GM23338 (cell line): Measurements from ENCODE around the gene SCIMP. TPM values are rescaled to one million over a fixed set of nuclear protein-coding genes. Genes with fewer than 3 reads are reported as not detected.

ENCODE experiments used
- ATAC-seq: fragments of 200-7000 bp; cut with Tn5 transposase; 3 replicates; pipeline ENCODE4 v1.9.1; 2020
- DNase-seq: peaks from one replicate; pipeline ENCODE4 v3.0.0-alpha.2; 2015; ENCODE audit warnings: low spot score
- H2AFZ ChIP-seq: fragments of 200-600 bp; sonication (generic); 2 replicates; pipeline ENCODE4 v1.8.0; 2016; ENCODE audit warnings: antibody characterized with exemption, mild to moderate bottlenecking, moderate library complexity
- H3F3A ChIP-seq: fragments of 200-600 bp; sonication (generic); replicated peaks from 2 replicates; pipeline ENCODE4 v1.8.0; 2017; ENCODE audit warnings: antibody characterized with exemption, mixed run types, low read depth
- H3K27ac ChIP-seq: fragments of 200-600 bp; sonication (generic); 2 replicates; pipeline ENCODE4 v1.6.1; 2016; ENCODE audit warnings: low read depth
- H3K27me3 ChIP-seq: fragments of 200-600 bp; sonication (generic); 2 replicates; pipeline ENCODE4 v1.8.0; 2016; ENCODE audit warnings: mild to moderate bottlenecking, mixed run types, moderate library complexity; ENCODE audit not compliant: insufficient read depth
- H3K36me3 ChIP-seq: fragments of 200-600 bp; sonication (generic); 2 replicates; pipeline ENCODE4 v1.8.0; 2016; ENCODE audit warnings: mild to moderate bottlenecking; ENCODE audit not compliant: insufficient read depth
- H3K4me1 ChIP-seq: fragments of 200-600 bp; sonication (generic); 2 replicates; pipeline ENCODE4 v1.8.0; 2016; ENCODE audit warnings: mild to moderate bottlenecking, moderate library complexity; ENCODE audit not compliant: insufficient read depth
- H3K4me2 ChIP-seq: fragments of 200-600 bp; sonication (generic); 2 replicates; pipeline ENCODE4 v1.7.1; 2017; ENCODE audit warnings: mixed run types
- H3K4me3 ChIP-seq: fragments of 200-600 bp; sonication (generic); 2 replicates; pipeline ENCODE4 v1.6.1; 2016; ENCODE audit warnings: mixed run types
- H3K79me2 ChIP-seq: fragments of 200-600 bp; sonication (generic); replicated peaks from 2 replicates; pipeline ENCODE4 v1.8.0; 2017; ENCODE audit warnings: mild to moderate bottlenecking; ENCODE audit not compliant: insufficient read depth
- H3K9me2 ChIP-seq: fragments of 200-600 bp; sonication (generic); 2 replicates; pipeline ENCODE4 v1.8.0; 2017; ENCODE audit not compliant: insufficient read depth
- H4K20me1 ChIP-seq: fragments of 200-600 bp; sonication (generic); replicated peaks from 2 replicates; pipeline ENCODE4 v1.8.0; 2017; ENCODE audit warnings: mild to moderate bottlenecking; ENCODE audit not compliant: insufficient read depth
- H3K27ac Mint-ChIP-seq: 2 replicates; pipeline ENCODE4 v1.8.0; 2020; ENCODE audit warnings: inconsistent platforms, mild to moderate bottlenecking, moderate library complexity, mixed read lengths
- H3K27me3 Mint-ChIP-seq: 3 replicates; pipeline ENCODE4 v1.8.0; 2022; ENCODE audit warnings: low read depth, mild to moderate bottlenecking, moderate library complexity, mixed read lengths, inconsistent platforms; ENCODE audit not compliant: insufficient read depth, poor library complexity
- H3K36me3 Mint-ChIP-seq: 3 replicates; pipeline ENCODE4 v1.8.0; 2021; ENCODE audit warnings: low read depth, mild to moderate bottlenecking, inconsistent platforms, moderate library complexity, mixed read lengths
- H3K4me1 Mint-ChIP-seq: 3 replicates; pipeline ENCODE4 v1.8.0; 2020; ENCODE audit warnings: mild to moderate bottlenecking, inconsistent platforms, mixed read lengths
- H3K4me3 Mint-ChIP-seq: 3 replicates; pipeline ENCODE4 v1.8.0; 2021; ENCODE audit warnings: moderate library complexity, mild to moderate bottlenecking, inconsistent platforms, mixed read lengths
- H3K9me3 Mint-ChIP-seq: 3 replicates; pipeline ENCODE4 v1.8.0; 2020; ENCODE audit warnings: moderate library complexity, mild to moderate bottlenecking, inconsistent platforms, mixed read lengths
- CREB1 ChIP-seq: fragments of 250-450 bp; sonication (Bioruptor Pico); IDR thresholded peaks from 2 replicates; pipeline ENCODE4 v1.5.0; 2020; ENCODE audit warnings: low read depth, mild to moderate bottlenecking, moderate library complexity
- EZH2 ChIP-seq: fragments of 200-600 bp; sonication (generic); IDR thresholded peaks from one replicate; pipeline ENCODE4 v1.8.0; 2017; ENCODE audit warnings: antibody characterized with exemption, mild to moderate bottlenecking, low read depth; ENCODE audit not compliant: unreplicated experiment
- EZH2phosphoT487 ChIP-seq: fragments of 200-600 bp; sonication (generic); IDR thresholded peaks from one replicate; pipeline ENCODE4 v1.8.1; 2018; ENCODE audit warnings: antibody characterized with exemption; ENCODE audit not compliant: unreplicated experiment
- JUNB ChIP-seq: IDR thresholded peaks from one replicate; pipeline ENCODE4 v1.6.1; 2016; ENCODE audit warnings: antibody characterized with exemption; ENCODE audit not compliant: unreplicated experiment
- NANOG ChIP-seq: IDR thresholded peaks from 2 replicates; pipeline ENCODE4 v1.6.1; 2016; ENCODE audit warnings: antibody characterized with exemption, borderline replicate concordance
- POLR2AphosphoS5 ChIP-seq: IDR thresholded peaks from 2 replicates; pipeline ENCODE4 v1.6.1; 2016; ENCODE audit warnings: antibody characterized with exemption, low read depth
- STAT1 ChIP-seq: IDR thresholded peaks from one replicate; pipeline ENCODE4 v1.6.1; 2016; ENCODE audit warnings: antibody characterized with exemption; ENCODE audit not compliant: unreplicated experiment
- ZNF114 ChIP-seq: fragments of 250-450 bp; sonication (Bioruptor Pico); IDR thresholded peaks from 2 replicates; pipeline ENCODE4 v1.5.0; 2020; ENCODE audit warnings: mild to moderate bottlenecking, moderate library complexity
- ZNF462 ChIP-seq: fragments of 250-450 bp; sonication (Bioruptor Pico); IDR thresholded peaks from 2 replicates; pipeline ENCODE4 v1.5.0; 2020; ENCODE audit warnings: mild to moderate bottlenecking, moderate library complexity
- polyA plus RNA-seq: library from polyadenylated mRNA; unstranded; fragments of >200 nt; fragmentation: Nextera tagmentation; extraction: Ambion mirVana; gene quantifications from 2 replicates; pipeline ENCODE4 v1.2.1, GENCODE V29; 2016
- total RNA-seq: library from RNA; depleted of rRNA; stranded (reverse); fragments of >200 nt; shearing (Covaris generic); gene quantifications from 2 replicates; pipeline ENCODE4 v1.2.3, GENCODE V29; 2014
- TF ChIP-seq, protein P1 (sequence below): IDR thresholded peaks from one replicate; pipeline ENCODE4 v1.6.1; 2018; ENCODE audit warnings: antibody characterized with exemption; ENCODE audit not compliant: unreplicated experiment
- TF ChIP-seq, protein P2 (sequence below), 2 experiments: fragments of 200-600 bp in 1 of 2; sonication (generic) in 1 of 2; conservative IDR thresholded peaks; 2 replicates each; pipeline versions ENCODE4 v1.5.1 to v1.6.1; 2016 to 2017; ENCODE audit warnings: antibody characterized with exemption in 2 of 2, low read depth in 2 of 2, mild to moderate bottlenecking in 2 of 2, moderate library complexity in 1 of 2
- TF ChIP-seq, protein P3 (sequence below): IDR thresholded peaks from 2 replicates; pipeline ENCODE4 v1.6.1; 2016; ENCODE audit warnings: antibody characterized with exemption

The SCIMP gene
- total and polyA plus RNA-seq, 2 experiments from 2014 or later: 0.36 TPM; not detected in 1

- H3F3A ChIP-seq: no peaks in the 10 kb centered on the region
- peaks cover 4% of the 10 kb centered on the region; the same call in 1 of the 2 replicates for H3K4me1 ChIP-seq
- no peaks in the 10 kb centered on the region for H3K36me3 ChIP-seq
- Mint-ChIP-seq H3K4me1 (peaks cover 11% of the 10 kb centered on the region), H3K36me3 (no peaks in the 10 kb centered on the region), H3K27me3 (peaks cover 8% of the 10 kb centered on the region), H3K9me3 (no peaks in the 10 kb centered on the region), H3K27ac (no peak overlapping the region), H3K4me3 (no peak overlapping the region)
- H3K4me2 ChIP-seq: no peak overlapping the region
- no peak for DNase-seq
- H2AFZ ChIP-seq: peak overlapping the region; percentile 92
- ATAC-seq: peak; percentile 35; the same call in 1 of the 3 replicates
- no peak overlapping the region for H3K4me3 ChIP-seq
- TF ChIP-seq CREB1 (CRISPR knock-in tag) (no peak), JUNB (no peak), ZNF462 (CRISPR knock-in tag) (no peak), STAT1 (no peak), NANOG (no peak), POLR2AphosphoS5 (no peak), EZH2phosphoT487 (no peak), EZH2 (no peak), ZNF114 (no peak)
- TF ChIP-seq, protein P1, sequence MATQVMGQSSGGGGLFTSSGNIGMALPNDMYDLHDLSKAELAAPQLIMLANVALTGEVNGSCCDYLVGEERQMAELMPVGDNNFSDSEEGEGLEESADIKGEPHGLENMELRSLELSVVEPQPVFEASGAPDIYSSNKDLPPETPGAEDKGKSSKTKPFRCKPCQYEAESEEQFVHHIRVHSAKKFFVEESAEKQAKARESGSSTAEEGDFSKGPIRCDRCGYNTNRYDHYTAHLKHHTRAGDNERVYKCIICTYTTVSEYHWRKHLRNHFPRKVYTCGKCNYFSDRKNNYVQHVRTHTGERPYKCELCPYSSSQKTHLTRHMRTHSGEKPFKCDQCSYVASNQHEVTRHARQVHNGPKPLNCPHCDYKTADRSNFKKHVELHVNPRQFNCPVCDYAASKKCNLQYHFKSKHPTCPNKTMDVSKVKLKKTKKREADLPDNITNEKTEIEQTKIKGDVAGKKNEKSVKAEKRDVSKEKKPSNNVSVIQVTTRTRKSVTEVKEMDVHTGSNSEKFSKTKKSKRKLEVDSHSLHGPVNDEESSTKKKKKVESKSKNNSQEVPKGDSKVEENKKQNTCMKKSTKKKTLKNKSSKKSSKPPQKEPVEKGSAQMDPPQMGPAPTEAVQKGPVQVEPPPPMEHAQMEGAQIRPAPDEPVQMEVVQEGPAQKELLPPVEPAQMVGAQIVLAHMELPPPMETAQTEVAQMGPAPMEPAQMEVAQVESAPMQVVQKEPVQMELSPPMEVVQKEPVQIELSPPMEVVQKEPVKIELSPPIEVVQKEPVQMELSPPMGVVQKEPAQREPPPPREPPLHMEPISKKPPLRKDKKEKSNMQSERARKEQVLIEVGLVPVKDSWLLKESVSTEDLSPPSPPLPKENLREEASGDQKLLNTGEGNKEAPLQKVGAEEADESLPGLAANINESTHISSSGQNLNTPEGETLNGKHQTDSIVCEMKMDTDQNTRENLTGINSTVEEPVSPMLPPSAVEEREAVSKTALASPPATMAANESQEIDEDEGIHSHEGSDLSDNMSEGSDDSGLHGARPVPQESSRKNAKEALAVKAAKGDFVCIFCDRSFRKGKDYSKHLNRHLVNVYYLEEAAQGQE: no peak
- TF ChIP-seq, protein P2, sequence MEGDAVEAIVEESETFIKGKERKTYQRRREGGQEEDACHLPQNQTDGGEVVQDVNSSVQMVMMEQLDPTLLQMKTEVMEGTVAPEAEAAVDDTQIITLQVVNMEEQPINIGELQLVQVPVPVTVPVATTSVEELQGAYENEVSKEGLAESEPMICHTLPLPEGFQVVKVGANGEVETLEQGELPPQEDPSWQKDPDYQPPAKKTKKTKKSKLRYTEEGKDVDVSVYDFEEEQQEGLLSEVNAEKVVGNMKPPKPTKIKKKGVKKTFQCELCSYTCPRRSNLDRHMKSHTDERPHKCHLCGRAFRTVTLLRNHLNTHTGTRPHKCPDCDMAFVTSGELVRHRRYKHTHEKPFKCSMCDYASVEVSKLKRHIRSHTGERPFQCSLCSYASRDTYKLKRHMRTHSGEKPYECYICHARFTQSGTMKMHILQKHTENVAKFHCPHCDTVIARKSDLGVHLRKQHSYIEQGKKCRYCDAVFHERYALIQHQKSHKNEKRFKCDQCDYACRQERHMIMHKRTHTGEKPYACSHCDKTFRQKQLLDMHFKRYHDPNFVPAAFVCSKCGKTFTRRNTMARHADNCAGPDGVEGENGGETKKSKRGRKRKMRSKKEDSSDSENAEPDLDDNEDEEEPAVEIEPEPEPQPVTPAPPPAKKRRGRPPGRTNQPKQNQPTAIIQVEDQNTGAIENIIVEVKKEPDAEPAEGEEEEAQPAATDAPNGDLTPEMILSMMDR (conservative IDR thresholded peaks at IDR 0.05; ENCODE audit: low read depth in 2 of 2): no peak
- TF ChIP-seq, protein P3, sequence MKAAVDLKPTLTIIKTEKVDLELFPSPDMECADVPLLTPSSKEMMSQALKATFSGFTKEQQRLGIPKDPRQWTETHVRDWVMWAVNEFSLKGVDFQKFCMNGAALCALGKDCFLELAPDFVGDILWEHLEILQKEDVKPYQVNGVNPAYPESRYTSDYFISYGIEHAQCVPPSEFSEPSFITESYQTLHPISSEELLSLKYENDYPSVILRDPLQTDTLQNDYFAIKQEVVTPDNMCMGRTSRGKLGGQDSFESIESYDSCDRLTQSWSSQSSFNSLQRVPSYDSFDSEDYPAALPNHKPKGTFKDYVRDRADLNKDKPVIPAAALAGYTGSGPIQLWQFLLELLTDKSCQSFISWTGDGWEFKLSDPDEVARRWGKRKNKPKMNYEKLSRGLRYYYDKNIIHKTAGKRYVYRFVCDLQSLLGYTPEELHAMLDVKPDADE: no peak
- H3K9me2 ChIP-seq: no peaks in the 10 kb centered on the region
- no peak overlapping the region; the same call in 1 of the 2 replicates for H3K27ac ChIP-seq
- no peaks in the 10 kb centered on the region for H3K79me2 ChIP-seq
- no peaks in the 10 kb centered on the region for H4K20me1 ChIP-seq
- no peaks in the 10 kb centered on the region for H3K27me3 ChIP-seq
Measured at GRCh38 chr17:5254903-5255521, 20.4 kb upstream of the SCIMP start.
